Lung (tissue), 12 donors: ENCODE data around the gene TUBA8. TPM values are rescaled to one million over a fixed set of nuclear protein-coding genes. Genes with fewer than 3 reads are reported as not detected.

Source experiments
- ATAC-seq: fragments of 200-7000 bp; cut with Tn5 transposase; one replicate; pipeline ENCODE4 v1.9.1; 2020; ENCODE audit warnings: moderate number of reproducible peaks; ENCODE audit not compliant: insufficient read depth, low FRiP score
- DNase-seq, 3 donors: peaks; one replicate each; pipeline ENCODE4 v3.0.0-alpha.2; 2013 to 2017
- H3K27ac ChIP-seq, 2 donors: one replicate each; pipeline ENCODE4 v1.5.1; 2013; ENCODE audit warnings: mild to moderate bottlenecking in 2 of 2, moderate library complexity in 2 of 2, control low read depth in 1 of 2, inconsistent platforms in 1 of 2, low read depth in 1 of 2, low read length in 1 of 2
- H3K27me3 ChIP-seq, 3 donors: one replicate each; pipeline ENCODE4 v1.5.1; 2013; ENCODE audit warnings: low read length in 2 of 3; ENCODE audit not compliant: control insufficient read depth in 3 of 3, insufficient read depth in 3 of 3
- H3K36me3 ChIP-seq, 4 donors: one replicate each; pipeline ENCODE4 v1.5.1; 2013; ENCODE audit warnings: low read length in 4 of 4, mild to moderate bottlenecking in 1 of 4, moderate library complexity in 1 of 4; ENCODE audit not compliant: control insufficient read depth in 4 of 4, insufficient read depth in 4 of 4
- H3K4me1 ChIP-seq, 5 donors: one replicate each; pipeline ENCODE4 v1.5.1; 2013; ENCODE audit warnings: low read length in 5 of 5, mild to moderate bottlenecking in 2 of 5, moderate library complexity in 1 of 5; ENCODE audit not compliant: control insufficient read depth in 5 of 5, insufficient read depth in 5 of 5
- H3K4me3 ChIP-seq: one replicate; pipeline ENCODE4 v1.5.1; 2013; ENCODE audit warnings: mild to moderate bottlenecking, control low read depth, moderate library complexity
- H3K9ac ChIP-seq, 2 donors: one replicate each; pipeline ENCODE4 v1.5.1; 2013; ENCODE audit warnings: low read length in 2 of 2, control low read depth in 1 of 2; ENCODE audit not compliant: insufficient read depth in 1 of 2
- H3K9me3 ChIP-seq, 4 donors: one replicate each; pipeline ENCODE4 v1.5.1; 2013; ENCODE audit warnings: low read length in 3 of 4, mild to moderate bottlenecking in 1 of 4, moderate library complexity in 1 of 4; ENCODE audit not compliant: control insufficient read depth in 4 of 4, insufficient read depth in 3 of 4
- WGBS, 2 donors: extraction: QIAGEN DNeasy Blood & Tissue Kit; methylation state at CpG; one replicate each; pipeline ENCODE4 v1.1.7; 2013; 5-methylcytosine and 5-hydroxymethylcytosine counted together
- polyA plus RNA-seq, 2 donors: library from polyadenylated mRNA; stranded (reverse); fragments of 200-250 nt; gene quantifications; one replicate each; pipeline ENCODE4 v1.2.1, GENCODE V29; 2013
- total RNA-seq, 2 donors: library from RNA; depleted of rRNA in 1 of 2; stranded (reverse); fragments of >200 nt in 1 of 2; gene quantifications; one replicate each; pipeline ENCODE4 v1.2.1, GENCODE V29; 2014 to 2021
- TF ChIP-seq, protein P1 (sequence below): IDR thresholded peaks from 2 replicates; pipeline ENCODE4 v1.5.1; 2012; ENCODE audit warnings: mild to moderate bottlenecking; ENCODE audit errors: control extremely low read depth, extremely low read depth
- donor health status: control.
- donor health status: control.
- donor health status: Bipolar disorder and iron deficiency.
- donor health status: healthy.
- donor health status: DM: yes; HTN: yes; CAD: no.

The TUBA8 gene
- total and polyA plus RNA-seq, 4 donors = 0.17 to 2.1 (median 1.5) TPM

DNA sequence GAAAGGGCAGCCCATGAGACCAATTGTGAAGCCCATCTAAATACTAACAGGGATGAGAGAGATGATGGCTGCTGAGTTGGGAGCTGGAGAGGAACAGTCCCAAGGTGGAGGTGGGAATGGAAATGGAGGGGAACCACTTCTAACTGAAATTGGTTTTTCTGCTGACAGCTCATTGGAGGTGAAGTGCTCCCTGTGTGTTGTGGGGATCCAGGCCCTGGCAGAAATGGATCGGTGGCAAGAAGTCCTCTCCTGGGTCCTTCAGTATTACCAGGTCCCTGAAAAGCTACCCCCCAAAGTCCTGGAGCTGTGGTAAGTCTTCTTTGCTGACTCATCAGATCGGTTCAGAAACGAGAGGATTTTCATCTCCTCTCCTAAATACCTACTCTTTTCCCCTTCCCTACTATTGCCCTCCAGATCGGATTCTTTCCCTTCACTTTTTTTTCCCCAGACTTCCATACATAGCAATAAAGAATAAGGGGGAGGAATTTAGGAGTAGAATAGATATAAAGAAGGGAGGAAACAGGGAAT is 30.8 kb upstream of the TUBA8 start:
- H3K9ac ChIP-seq = no peak overlapping the region
- ATAC-seq (no peak), DNase-seq (no peak)
- H3K4me3 ChIP-seq = no peak overlapping the region
- no peaks in the 10 kb centered on the region for H3K9me3 ChIP-seq
- H3K4me1 ChIP-seq = peaks cover 4 to 26% (median 10%) of the 10 kb centered on the region in 5 donors
- TF ChIP-seq, protein P1, sequence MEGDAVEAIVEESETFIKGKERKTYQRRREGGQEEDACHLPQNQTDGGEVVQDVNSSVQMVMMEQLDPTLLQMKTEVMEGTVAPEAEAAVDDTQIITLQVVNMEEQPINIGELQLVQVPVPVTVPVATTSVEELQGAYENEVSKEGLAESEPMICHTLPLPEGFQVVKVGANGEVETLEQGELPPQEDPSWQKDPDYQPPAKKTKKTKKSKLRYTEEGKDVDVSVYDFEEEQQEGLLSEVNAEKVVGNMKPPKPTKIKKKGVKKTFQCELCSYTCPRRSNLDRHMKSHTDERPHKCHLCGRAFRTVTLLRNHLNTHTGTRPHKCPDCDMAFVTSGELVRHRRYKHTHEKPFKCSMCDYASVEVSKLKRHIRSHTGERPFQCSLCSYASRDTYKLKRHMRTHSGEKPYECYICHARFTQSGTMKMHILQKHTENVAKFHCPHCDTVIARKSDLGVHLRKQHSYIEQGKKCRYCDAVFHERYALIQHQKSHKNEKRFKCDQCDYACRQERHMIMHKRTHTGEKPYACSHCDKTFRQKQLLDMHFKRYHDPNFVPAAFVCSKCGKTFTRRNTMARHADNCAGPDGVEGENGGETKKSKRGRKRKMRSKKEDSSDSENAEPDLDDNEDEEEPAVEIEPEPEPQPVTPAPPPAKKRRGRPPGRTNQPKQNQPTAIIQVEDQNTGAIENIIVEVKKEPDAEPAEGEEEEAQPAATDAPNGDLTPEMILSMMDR = no peak
- WGBS, 2 donors = 66 to 77% methylated on average over 4 of the region's 4 CpGs
- no peak overlapping the region for H3K27ac ChIP-seq
- peaks cover 15 to 23% (median 17%) of the 10 kb centered on the region in 4 donors for H3K36me3 ChIP-seq
- no peaks in the 10 kb centered on the region for H3K27me3 ChIP-seq

GRCh38 chr22:18081416-18081815 is 29.2 kb upstream of the TUBA8 start:
- Histone ChIP-seq H3K4me3 (no peak overlapping the region), H3K27me3 (no peaks in the 10 kb centered on the region), H3K9ac (no peak overlapping the region), H3K9me3 (no peaks in the 10 kb centered on the region), H3K27ac (no peak overlapping the region), H3K36me3 (peaks cover 18 to 28% (median 22%) of the 10 kb centered on the region in 4 donors), H3K4me1 (peaks cover 4 to 20% (median 7%) of the 10 kb centered on the region in 5 donors)
- DNase-seq (no peak), ATAC-seq (no peak)
- TF ChIP-seq, protein P1 = no peak
- 89 to 91% methylated on average over 5 of the region's 5 CpGs for whole genome bisulfite sequencing, 2 donors

DNA sequence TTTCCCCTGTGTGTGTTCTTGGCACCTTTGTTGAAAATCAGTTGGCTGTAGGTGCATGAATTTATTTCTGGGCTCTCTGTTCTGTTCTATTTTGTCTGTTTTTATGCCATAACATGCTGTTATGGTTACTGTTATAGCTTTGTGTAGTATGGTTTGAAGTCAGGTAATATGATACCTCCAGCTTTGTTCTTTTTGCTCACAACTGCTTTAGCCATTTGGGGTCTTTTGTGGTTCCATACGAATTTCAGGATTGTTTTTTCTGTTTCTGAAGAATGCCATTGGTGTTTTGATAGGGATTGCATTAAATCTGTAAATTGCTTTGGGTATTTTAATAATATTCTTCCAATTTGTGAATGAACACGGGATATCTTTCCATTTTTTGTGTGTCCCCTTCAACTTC is 28.1 kb upstream of the TUBA8 start:
- Histone ChIP-seq H3K4me3 (no peak overlapping the region), H3K4me1 (peaks cover 0 to 10% (median 6%) of the 10 kb centered on the region in 5 donors), H3K27ac (no peak overlapping the region), H3K9ac (no peak overlapping the region), H3K36me3 (peaks cover 20 to 33% (median 25%) of the 10 kb centered on the region in 4 donors), H3K9me3 (no peaks in the 10 kb centered on the region), H3K27me3 (no peaks in the 10 kb centered on the region)
- WGBS, 2 donors = 75 to 79% methylated on average over 2 of the region's 2 CpGs
- ATAC-seq (no peak), DNase-seq (no peak)
- TF ChIP-seq, protein P1 = no peak

DNA sequence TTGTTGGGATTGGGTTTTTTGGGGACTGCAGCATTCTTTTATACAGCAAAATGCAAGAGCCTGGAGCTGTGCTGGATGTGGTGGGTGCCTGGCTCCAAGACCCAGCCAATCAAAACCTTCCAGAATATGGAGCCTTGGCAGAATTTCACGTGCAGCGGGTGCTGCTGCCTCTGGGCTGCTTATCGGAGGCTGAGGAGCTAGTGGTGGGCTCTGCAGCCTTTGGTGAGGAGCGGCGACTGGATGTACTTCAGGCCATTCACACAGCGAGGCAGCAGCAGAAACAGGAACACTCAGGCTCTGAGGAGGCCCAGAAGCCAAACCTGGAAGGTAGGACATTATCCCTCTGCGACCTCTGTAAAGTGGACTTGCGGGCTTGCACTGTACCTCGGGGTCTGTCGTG is 27.2 kb upstream of the TUBA8 start:
- Histone ChIP-seq H3K9me3 (no peaks in the 10 kb centered on the region), H3K27ac (no peak overlapping the region), H3K4me3 (no peak overlapping the region), H3K27me3 (no peaks in the 10 kb centered on the region), H3K9ac (no peak overlapping the region), H3K4me1 (peaks cover 0 to 9% (median 6%) of the 10 kb centered on the region in 5 donors), H3K36me3 (peaks cover 26 to 37% (median 31%) of the 10 kb centered on the region in 4 donors)
- no peak for ATAC-seq
- WGBS, 2 donors = 95% methylated on average over 10 of the region's 10 CpGs
- TF ChIP-seq, protein P1 = no peak
- no peak for DNase-seq
